Cerebellar cortex (tissue), 1 donor: ENCODE data around the gene FRYL.
"Not testable (repeated sequence)": the region's sequence is repeated elsewhere in the genome, so short reads cannot be mapped to it uniquely, and the experiment has no call there.

Experiments
- DNase-seq: peaks from one replicate; pipeline ENCODE4 v3.0.0-alpha.2; 2015; ENCODE audit warnings: low spot score

FRYL gene

GRCh38 chr4:48654015-48654664 lies 125.9 kb downstream of the FRYL start:
- DNase-seq: no peak

- peak; percentile 54 for DNase-seq
These were observed 126.7 kb downstream of the FRYL start for GRCh38 chr4:48653217-48654014.

GRCh38 chr4:48651914-48652313 lies 128.2 kb downstream of the FRYL start:
- no peak for DNase-seq

GRCh38 chr4:48649505-48649904 lies 130.6 kb downstream of the FRYL start:
- no peak for DNase-seq

- DNase-seq: no peak
These were observed 134.8 kb downstream of the FRYL start for GRCh38 chr4:48645225-48645794.

GRCh38 chr4:48642421-48643374 lies 137.4 kb downstream of the FRYL start:
- DNase-seq: no peak

- DNase-seq: no peak
These were observed 138.7 kb downstream of the FRYL start for GRCh38 chr4:48641401-48641800.

GRCh38 chr4:48640699-48641098 lies 139.4 kb downstream of the FRYL start:
- no peak for DNase-seq

DNA sequence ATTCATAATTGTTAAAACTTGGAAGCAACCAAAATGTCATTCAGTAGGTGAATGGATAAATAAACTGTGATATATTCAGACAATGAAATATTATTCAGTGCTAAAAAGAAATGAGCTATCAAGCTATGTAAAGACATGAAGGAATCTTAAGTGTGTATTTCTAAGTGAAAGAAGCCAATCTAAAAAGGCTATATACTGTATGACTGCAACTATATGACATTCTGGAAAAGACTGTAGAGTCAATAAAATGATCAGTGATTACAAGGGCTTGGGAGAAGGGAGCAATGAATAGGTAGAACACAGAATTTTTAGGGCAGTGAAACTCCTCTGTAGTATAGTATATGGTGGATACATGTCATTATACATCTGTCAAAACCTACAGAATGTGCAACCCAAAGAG lies 139.9 kb downstream of the FRYL start:
- DNase-seq: no peak

DNA sequence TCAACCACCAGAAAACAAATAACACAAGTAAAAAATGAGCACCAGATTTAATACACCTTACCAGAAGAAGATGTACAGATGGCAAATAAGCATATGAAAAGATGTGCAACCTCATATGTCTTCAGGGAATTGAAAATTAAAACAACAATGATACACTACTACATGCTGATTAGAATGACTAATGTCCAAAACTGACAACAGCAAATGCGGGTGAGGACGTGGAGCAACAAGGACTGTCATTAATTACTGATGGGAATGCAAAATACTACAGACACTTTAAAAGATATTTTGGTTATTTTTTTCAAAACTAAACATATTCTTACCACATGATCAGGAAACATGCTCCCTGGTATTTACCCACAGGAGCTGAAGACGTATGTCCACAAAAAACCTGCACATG lies 140.3 kb downstream of the FRYL start:
- no peak for DNase-seq

DNA sequence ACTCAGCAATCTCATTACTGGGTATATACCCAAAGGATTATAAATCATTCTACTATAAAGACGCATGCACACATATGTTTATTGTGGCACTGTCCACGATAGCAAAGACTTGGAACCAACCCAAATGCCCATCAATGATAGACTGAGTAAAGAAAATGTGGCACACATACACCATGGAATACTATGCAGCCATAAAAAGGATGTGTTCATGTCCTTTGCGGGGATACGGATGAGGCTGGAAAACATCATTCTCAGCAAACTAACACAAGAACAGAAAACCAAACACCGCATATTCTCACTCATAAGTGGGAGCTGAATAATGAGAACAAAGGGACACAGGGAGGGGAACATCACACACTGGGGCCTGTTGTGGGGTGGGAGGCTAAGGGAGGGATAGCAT lies 141.5 kb downstream of the FRYL start:
- not testable (repeated sequence) for DNase-seq

DNA sequence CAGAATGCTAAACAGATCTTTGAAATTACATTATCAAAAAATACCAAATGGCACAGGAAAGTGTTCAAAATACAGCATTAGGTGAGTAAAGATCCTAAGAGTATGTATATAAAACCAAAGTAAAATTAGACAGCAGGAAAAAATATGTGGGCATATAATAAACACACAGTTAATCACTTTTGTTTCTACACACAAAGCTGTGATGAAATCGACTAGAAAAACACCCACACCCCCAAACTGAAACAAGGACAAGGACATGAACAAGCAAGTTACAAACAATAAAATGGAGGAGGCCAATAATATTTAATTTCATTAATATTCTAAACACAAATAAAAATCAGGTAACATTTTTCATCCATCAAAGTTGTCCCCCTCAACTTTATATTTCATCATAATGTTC lies 143.2 kb downstream of the FRYL start:
- no peak for DNase-seq

GRCh38 chr4:48635980-48636379 lies 144.1 kb downstream of the FRYL start:
- DNase-seq: no peak

- no peak for DNase-seq
These were observed 144.8 kb downstream of the FRYL start for GRCh38 chr4:48635310-48635709.

DNA sequence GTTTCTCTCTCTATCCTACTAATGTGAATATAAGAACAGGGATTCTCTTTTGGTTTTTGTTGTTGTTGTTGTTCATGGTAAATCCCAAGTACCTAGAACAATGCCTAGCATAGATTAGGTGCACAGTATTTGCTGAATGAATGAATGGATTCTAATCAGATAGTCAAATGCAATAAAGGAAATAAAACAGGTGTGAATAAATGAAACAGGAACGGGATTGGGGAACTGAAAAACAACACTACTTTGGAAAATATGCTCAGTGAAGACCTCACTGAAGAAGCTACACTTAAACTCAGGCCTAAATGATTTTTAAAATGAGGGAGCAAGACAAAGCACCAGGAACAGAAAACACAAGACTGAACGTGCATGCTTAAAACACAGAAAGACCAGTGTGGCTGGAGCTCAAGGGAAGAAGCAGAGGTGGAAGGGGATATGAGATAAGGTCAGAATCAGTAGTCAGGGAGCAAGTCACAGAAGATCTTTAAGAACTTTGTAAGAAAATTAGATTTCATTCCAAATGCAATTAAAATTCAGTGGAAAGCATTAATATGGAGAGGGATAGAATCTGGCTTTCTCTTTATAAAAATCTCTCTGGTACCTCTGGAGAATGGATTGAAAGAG lies 145.3 kb downstream of the FRYL start:
- no peak for DNase-seq

DNA sequence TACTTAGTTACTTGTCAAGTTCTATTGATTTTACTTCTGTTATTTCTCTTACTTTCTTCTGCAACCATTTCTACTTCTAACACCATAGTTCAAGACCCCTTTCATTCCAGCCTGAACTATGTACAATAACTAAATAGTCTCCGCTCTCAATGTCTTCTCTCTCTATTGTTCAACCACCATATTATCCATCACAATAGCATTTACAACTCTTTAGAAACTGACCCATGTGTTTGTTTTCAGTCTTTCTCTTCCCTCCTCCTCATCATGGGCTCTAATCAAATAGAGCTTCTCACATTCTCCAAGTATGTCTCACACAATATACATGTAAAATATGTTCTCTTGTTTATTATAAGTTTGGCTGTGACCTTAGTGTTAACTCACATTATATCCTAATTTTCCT lies 146.4 kb downstream of the FRYL start:
- DNase-seq: no peak

DNA sequence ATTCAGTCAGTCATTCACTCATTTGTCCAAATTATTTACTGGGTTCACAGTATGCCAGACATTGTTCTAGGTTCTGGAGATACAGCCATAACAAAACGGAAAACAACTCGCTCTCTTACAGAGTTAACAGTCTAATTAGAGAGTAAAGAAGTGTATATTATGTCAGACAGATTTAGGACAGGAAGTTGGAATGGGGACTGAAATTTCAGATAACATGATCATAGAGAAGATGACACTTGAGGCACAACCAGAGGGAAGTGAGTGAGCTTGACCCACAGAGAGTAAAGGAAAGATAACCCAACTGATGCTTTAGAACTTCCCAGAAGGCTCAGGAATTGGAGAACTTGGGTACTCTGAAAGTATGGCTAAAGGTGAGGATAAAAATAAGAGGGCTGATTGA lies 150.6 kb downstream of the FRYL start:
- no peak for DNase-seq

DNA sequence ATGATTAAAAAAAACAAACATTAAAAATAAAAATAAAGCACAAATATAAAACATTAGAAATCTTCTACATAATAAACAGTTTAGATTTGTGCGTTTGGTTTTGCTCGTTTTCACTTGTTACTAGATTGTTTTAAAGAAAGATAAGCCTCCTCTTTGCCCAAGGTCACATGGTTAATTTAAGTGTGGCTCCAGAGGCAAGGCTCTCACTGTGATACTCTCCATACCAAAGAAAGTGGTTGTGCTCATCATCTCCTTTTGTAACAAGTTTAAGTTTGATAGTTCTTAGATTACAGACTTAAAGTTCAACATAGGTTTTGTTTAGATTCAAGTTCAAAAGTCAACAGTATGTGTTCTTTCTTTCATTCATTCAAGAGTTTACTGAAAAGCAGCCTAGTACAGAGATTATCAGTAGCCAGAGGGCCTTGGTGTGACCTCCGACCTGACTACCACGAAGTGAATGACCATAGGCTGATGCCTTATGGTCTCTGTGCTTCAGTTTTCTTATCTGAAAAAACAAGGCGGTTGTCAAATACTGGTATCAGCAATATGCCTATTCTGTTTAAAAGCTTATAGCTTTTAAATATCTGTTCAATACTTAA lies 156.8 kb downstream of the FRYL start:
- DNase-seq: no peak

- DNase-seq: no peak
These were observed 159.2 kb downstream of the FRYL start for GRCh38 chr4:48620831-48621230.

DNA sequence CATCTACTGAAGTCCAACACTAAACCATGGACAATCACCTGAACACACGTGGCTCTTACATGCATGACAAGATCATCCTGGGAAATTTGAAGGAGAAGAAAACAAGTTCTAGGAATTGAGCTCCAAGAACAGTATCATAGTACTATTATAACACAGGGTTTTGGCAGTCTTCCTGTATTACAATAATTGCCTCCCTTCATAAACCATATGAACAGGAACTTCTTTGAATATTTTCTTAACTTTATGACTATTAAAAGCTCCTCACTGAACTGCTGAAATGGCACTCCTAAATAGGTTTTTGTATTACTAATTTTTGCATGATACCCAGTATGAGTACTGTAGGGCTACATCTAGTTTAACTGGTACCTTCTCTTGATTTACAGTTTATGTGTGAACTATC lies 160.0 kb downstream of the FRYL start:
- DNase-seq: no peak

GRCh38 chr4:48604527-48604926 lies 175.6 kb downstream of the FRYL start:
- DNase-seq: no peak
